PC-9 (cell line): ENCODE data around the gene PCNX3.

Experiments
- EZH2 ChIP-seq: fragments of 200-600 bp; sonication (generic); IDR thresholded peaks from 2 replicates; pipeline ENCODE4 v1.8.0; 2017; ENCODE audit warnings: antibody characterized with exemption, low read depth
- TF ChIP-seq, protein P1 (sequence below): fragments of 200-600 bp; sonication (generic); conservative IDR thresholded peaks from 2 replicates; pipeline ENCODE4 v1.6.1; 2017; ENCODE audit warnings: mixed run types, antibody characterized with exemption, mild to moderate bottlenecking, moderate library complexity

- TF ChIP-seq, protein P1, sequence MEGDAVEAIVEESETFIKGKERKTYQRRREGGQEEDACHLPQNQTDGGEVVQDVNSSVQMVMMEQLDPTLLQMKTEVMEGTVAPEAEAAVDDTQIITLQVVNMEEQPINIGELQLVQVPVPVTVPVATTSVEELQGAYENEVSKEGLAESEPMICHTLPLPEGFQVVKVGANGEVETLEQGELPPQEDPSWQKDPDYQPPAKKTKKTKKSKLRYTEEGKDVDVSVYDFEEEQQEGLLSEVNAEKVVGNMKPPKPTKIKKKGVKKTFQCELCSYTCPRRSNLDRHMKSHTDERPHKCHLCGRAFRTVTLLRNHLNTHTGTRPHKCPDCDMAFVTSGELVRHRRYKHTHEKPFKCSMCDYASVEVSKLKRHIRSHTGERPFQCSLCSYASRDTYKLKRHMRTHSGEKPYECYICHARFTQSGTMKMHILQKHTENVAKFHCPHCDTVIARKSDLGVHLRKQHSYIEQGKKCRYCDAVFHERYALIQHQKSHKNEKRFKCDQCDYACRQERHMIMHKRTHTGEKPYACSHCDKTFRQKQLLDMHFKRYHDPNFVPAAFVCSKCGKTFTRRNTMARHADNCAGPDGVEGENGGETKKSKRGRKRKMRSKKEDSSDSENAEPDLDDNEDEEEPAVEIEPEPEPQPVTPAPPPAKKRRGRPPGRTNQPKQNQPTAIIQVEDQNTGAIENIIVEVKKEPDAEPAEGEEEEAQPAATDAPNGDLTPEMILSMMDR = no peak
- TF ChIP-seq EZH2 = no peak
These were observed 18.5 kb downstream of the PCNX3 start for GRCh38 chr11:65634109-65634436.
